HEK293 (cell line): ENCODE measurements around the gene ATP5F1D.

ENCODE experiments used
- AEBP2 ChIP-seq: fragments of 450-650 bp; formaldehyde crosslinking; IDR thresholded peaks from 2 replicates; pipeline ENCODE4 v1.5.1; 2016; ENCODE audit warnings: missing biosample characterization, missing genetic modification characterization, borderline replicate concordance
- EGR2 ChIP-seq: fragments of 450-650 bp; formaldehyde crosslinking; IDR thresholded peaks from 2 replicates; pipeline ENCODE4 v1.5.1; 2016; ENCODE audit warnings: low read depth, missing biosample characterization, missing genetic modification characterization
- GLI2 ChIP-seq: fragments of 450-650 bp; formaldehyde crosslinking; IDR thresholded peaks from 2 replicates; pipeline ENCODE4; 2017; ENCODE audit warnings: missing biosample characterization, missing genetic modification characterization, low read depth, borderline replicate concordance
- HOXA7 ChIP-seq: sonication (generic); formaldehyde crosslinking; IDR thresholded peaks from 2 replicates; pipeline ENCODE4 v1.8.1; 2022; ENCODE audit warnings: missing genetic modification reagents, borderline replicate concordance
- INSM2 ChIP-seq: fragments of 450-650 bp; formaldehyde crosslinking; IDR thresholded peaks from 2 replicates; pipeline ENCODE4 v1.5.1; 2016; ENCODE audit warnings: missing biosample characterization, missing genetic modification characterization
- KLF1 ChIP-seq: fragments of 450-650 bp; formaldehyde crosslinking; IDR thresholded peaks from 2 replicates; pipeline ENCODE4 v1.5.1; 2016; ENCODE audit warnings: missing biosample characterization, missing genetic modification characterization
- KLF17 ChIP-seq: fragments of 450-650 bp; formaldehyde crosslinking; IDR thresholded peaks from 2 replicates; pipeline ENCODE4 v1.5.1; 2016; ENCODE audit warnings: missing biosample characterization, missing genetic modification characterization
- KLF7 ChIP-seq: fragments of 450-650 bp; formaldehyde crosslinking; IDR thresholded peaks from 2 replicates; pipeline ENCODE4 v1.5.1; 2016; ENCODE audit warnings: missing biosample characterization, missing genetic modification characterization, borderline replicate concordance
- MEIS1 ChIP-seq: sonication (generic); formaldehyde crosslinking; IDR thresholded peaks from 2 replicates; pipeline ENCODE4 v1.8.1; 2022; ENCODE audit warnings: missing genetic modification reagents, mild to moderate bottlenecking, borderline replicate concordance
- OVOL3 ChIP-seq: fragments of 450-650 bp; formaldehyde crosslinking; IDR thresholded peaks from 2 replicates; pipeline ENCODE4 v1.5.1; 2016; ENCODE audit warnings: missing biosample characterization, missing genetic modification characterization
- PATZ1 ChIP-seq: fragments of 450-650 bp; formaldehyde crosslinking; IDR thresholded peaks from 2 replicates; pipeline ENCODE4 v1.5.1; 2016; ENCODE audit warnings: missing biosample characterization, missing genetic modification characterization
- PBX3 ChIP-seq: sonication (generic); formaldehyde crosslinking; IDR thresholded peaks from 2 replicates; pipeline ENCODE4 v1.8.1; 2022; ENCODE audit warnings: mild to moderate bottlenecking, moderate library complexity, missing genetic modification reagents
- SCRT2 ChIP-seq: fragments of 450-650 bp; formaldehyde crosslinking; IDR thresholded peaks from 2 replicates; pipeline ENCODE4 v1.5.1; 2016; ENCODE audit warnings: missing biosample characterization, missing genetic modification characterization
- ZEB2 ChIP-seq: fragments of 450-650 bp; formaldehyde crosslinking; IDR thresholded peaks from 2 replicates; pipeline ENCODE4 v1.5.1; 2016; ENCODE audit warnings: missing biosample characterization, missing genetic modification characterization
- ZNF132 ChIP-seq: fragments of 450-650 bp; formaldehyde crosslinking; IDR thresholded peaks from 2 replicates; pipeline ENCODE4 v1.5.1; 2017; ENCODE audit warnings: missing biosample characterization, missing genetic modification characterization, borderline replicate concordance
- ZNF19 ChIP-seq: fragments of 450-650 bp; formaldehyde crosslinking; IDR thresholded peaks from 2 replicates; pipeline ENCODE4; 2016; ENCODE audit warnings: missing biosample characterization, missing genetic modification characterization, low read depth
- ZNF202 ChIP-seq: fragments of 450-650 bp; formaldehyde crosslinking; IDR thresholded peaks from 2 replicates; pipeline ENCODE4 v1.5.1; 2016; ENCODE audit warnings: missing biosample characterization, missing genetic modification characterization, borderline replicate concordance
- ZNF280C ChIP-seq: fragments of 450-650 bp; formaldehyde crosslinking; IDR thresholded peaks from 2 replicates; pipeline ENCODE4 v1.5.1; 2016; ENCODE audit warnings: missing biosample characterization, missing genetic modification characterization
- ZNF423 ChIP-seq: fragments of 450-650 bp; formaldehyde crosslinking; IDR thresholded peaks from 2 replicates; pipeline ENCODE4 v1.5.1; 2016; ENCODE audit warnings: missing biosample characterization, missing genetic modification characterization
- ZNF513 ChIP-seq: fragments of 450-650 bp; IDR thresholded peaks from 2 replicates; pipeline ENCODE4 v1.5.1; 2018; ENCODE audit warnings: missing biosample characterization, missing genetic modification characterization
- ZNF514 ChIP-seq: fragments of 450-650 bp; formaldehyde crosslinking; IDR thresholded peaks from 2 replicates; pipeline ENCODE4 v1.5.1; 2016; ENCODE audit warnings: missing biosample characterization, missing genetic modification characterization
- ZNF521 ChIP-seq: fragments of 450-650 bp; formaldehyde crosslinking; IDR thresholded peaks from 2 replicates; pipeline ENCODE4 v1.5.1; 2017; ENCODE audit warnings: missing biosample characterization, mild to moderate bottlenecking, missing genetic modification characterization
- ZNF549 ChIP-seq: fragments of 450-650 bp; IDR thresholded peaks from 2 replicates; pipeline ENCODE4 v1.5.1; 2018; ENCODE audit warnings: missing biosample characterization, missing genetic modification characterization, mild to moderate bottlenecking, inconsistent platforms, moderate library complexity
- ZNF585B ChIP-seq: fragments of 450-650 bp; formaldehyde crosslinking; IDR thresholded peaks from 2 replicates; pipeline ENCODE4 v1.5.1; 2016; ENCODE audit warnings: missing biosample characterization, missing genetic modification characterization
- ZNF610 ChIP-seq: fragments of 450-650 bp; formaldehyde crosslinking; IDR thresholded peaks from 2 replicates; pipeline ENCODE4 v1.5.1; 2016; ENCODE audit warnings: missing biosample characterization, missing genetic modification characterization, borderline replicate concordance
- ZNF629 ChIP-seq: fragments of 450-650 bp; formaldehyde crosslinking; IDR thresholded peaks from 2 replicates; pipeline ENCODE4 v1.5.1; 2017; ENCODE audit warnings: missing biosample characterization, missing genetic modification characterization
- ZSCAN16 ChIP-seq: fragments of 450-650 bp; formaldehyde crosslinking; IDR thresholded peaks from 2 replicates; pipeline ENCODE4 v1.5.1; 2016; ENCODE audit warnings: missing biosample characterization, missing genetic modification characterization

Gene ATP5F1D

GRCh38 chr19:1252221-1252820 lies 10.8 kb downstream of the ATP5F1D start (continued):
- TF ChIP-seq PATZ1 (tag by site-specific recombination) (no peak; the same call in 1 of the 2 replicates), ZNF629 (tag by site-specific recombination) (no peak), ZSCAN16 (tag by site-specific recombination) (no peak), ZNF513 (tag by site-specific recombination) (no peak), KLF7 (tag by site-specific recombination) (peak; percentile 21; the same call in 1 of the 2 replicates), ZNF202 (no peak), PBX3 (CRISPR knock-in tag) (no peak), ZNF19 (tag by site-specific recombination) (no peak), KLF1 (tag by site-specific recombination) (no peak; the same call in 1 of the 2 replicates), GLI2 (tag by site-specific recombination) (no peak), MEIS1 (CRISPR knock-in tag) (no peak), HOXA7 (CRISPR knock-in tag) (no peak), SCRT2 (no peak), INSM2 (no peak), ZNF280C (tag by site-specific recombination) (no peak), KLF17 (tag by site-specific recombination) (peak; percentile 15; the same call in 1 of the 2 replicates), EGR2 (tag by site-specific recombination) (peak; percentile 77; the same call in 1 of the 2 replicates), ZNF514 (tag by site-specific recombination) (no peak), ZNF423 (tag by site-specific recombination) (no peak), ZNF132 (tag by site-specific recombination) (no peak), ZNF610 (no peak), OVOL3 (tag by site-specific recombination) (no peak), ZNF585B (tag by site-specific recombination) (no peak), ZEB2 (tag by site-specific recombination) (no peak; the same call in 1 of the 2 replicates), AEBP2 (no peak), ZNF549 (no peak), ZNF521 (tag by site-specific recombination) (no peak)
